ENCODE measurements around the gene AOAH. TPM values are rescaled to one million over a fixed set of nuclear protein-coding genes. Genes with fewer than 3 reads are reported as not detected.

Gene AOAH
- total and polyA plus RNA-seq, 2 donors (not counting 3 experiments of a cell fraction or from before 2014, with no cell fraction given) = not detected

GRCh38 chr7:36659638-36660341 lies 64.5 kb downstream of the AOAH start:
- no peak for FAIRE-seq
- H3K4me2 ChIP-seq (ENCODE audit: insufficient read depth, low read length) = no peak overlapping the region
- no peaks in the 10 kb centered on the region for H3K36me3 ChIP-seq (ENCODE audit: control insufficient read depth in 2 of 2, extremely low read depth in 1 of 2, insufficient read depth in 2 of 2, low read length in 2 of 2)
- no TSS peak for BruUV-seq (replicated peaks)
- H2AFZ ChIP-seq (ENCODE audit: low read depth, low read length) = no peak overlapping the region
- H4K20me1 ChIP-seq (replicated peaks; ENCODE audit: control insufficient read depth, extremely low read depth, insufficient read depth, low read length) = no peaks in the 10 kb centered on the region
- no peaks in the 10 kb centered on the region for H3K4me1 ChIP-seq (ENCODE audit: control insufficient read depth, extremely low read depth, insufficient read depth, low read length)
- TF ChIP-seq, protein P1, sequence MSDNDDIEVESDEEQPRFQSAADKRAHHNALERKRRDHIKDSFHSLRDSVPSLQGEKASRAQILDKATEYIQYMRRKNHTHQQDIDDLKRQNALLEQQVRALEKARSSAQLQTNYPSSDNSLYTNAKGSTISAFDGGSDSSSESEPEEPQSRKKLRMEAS (IDR thresholded peaks at IDR 0.05; ENCODE audit: insufficient read depth, insufficient read length) = no peak
- TF ChIP-seq POLR2A (IDR thresholded peaks at IDR 0.05; ENCODE audit: low read depth, low read length) = no peak
- no peak for TF ChIP-seq GATA2 (IDR thresholded peaks at IDR 0.05; ENCODE audit: insufficient read depth, insufficient read length, low read depth, low read length)
- TF ChIP-seq, protein P2, sequence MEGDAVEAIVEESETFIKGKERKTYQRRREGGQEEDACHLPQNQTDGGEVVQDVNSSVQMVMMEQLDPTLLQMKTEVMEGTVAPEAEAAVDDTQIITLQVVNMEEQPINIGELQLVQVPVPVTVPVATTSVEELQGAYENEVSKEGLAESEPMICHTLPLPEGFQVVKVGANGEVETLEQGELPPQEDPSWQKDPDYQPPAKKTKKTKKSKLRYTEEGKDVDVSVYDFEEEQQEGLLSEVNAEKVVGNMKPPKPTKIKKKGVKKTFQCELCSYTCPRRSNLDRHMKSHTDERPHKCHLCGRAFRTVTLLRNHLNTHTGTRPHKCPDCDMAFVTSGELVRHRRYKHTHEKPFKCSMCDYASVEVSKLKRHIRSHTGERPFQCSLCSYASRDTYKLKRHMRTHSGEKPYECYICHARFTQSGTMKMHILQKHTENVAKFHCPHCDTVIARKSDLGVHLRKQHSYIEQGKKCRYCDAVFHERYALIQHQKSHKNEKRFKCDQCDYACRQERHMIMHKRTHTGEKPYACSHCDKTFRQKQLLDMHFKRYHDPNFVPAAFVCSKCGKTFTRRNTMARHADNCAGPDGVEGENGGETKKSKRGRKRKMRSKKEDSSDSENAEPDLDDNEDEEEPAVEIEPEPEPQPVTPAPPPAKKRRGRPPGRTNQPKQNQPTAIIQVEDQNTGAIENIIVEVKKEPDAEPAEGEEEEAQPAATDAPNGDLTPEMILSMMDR (IDR thresholded peaks at IDR 0.05; ENCODE audit: extremely low read depth in 1 of 2, insufficient read depth in 1 of 2, low read depth in 1 of 2, low read length in 2 of 2) = no peak
- TF ChIP-seq FOS (IDR thresholded peaks at IDR 0.05; ENCODE audit: borderline replicate concordance, insufficient read depth, low read length) = no peak
- no peak for TF ChIP-seq POLR2AphosphoS5 (IDR thresholded peaks at IDR 0.05; ENCODE audit: insufficient read depth, low read depth, low read length)
- TF ChIP-seq JUN (IDR thresholded peaks at IDR 0.05; ENCODE audit: borderline replicate concordance, insufficient read depth, insufficient read length, low read depth) = no peak
- no peak for TF ChIP-seq EZH2 (IDR thresholded peaks at IDR 0.05; ENCODE audit: borderline replicate concordance, low read depth, low read length, severe bottlenecking)
- TF ChIP-seq MYC (IDR thresholded peaks at IDR 0.05; ENCODE audit: low read depth, low read length) = no peak
- H3K27ac ChIP-seq (ENCODE audit: insufficient read depth, low read depth, low read length) = no peak overlapping the region
- peaks cover 0 to 3% of the 10 kb centered on the region in 2 experiments for H3K27me3 ChIP-seq (ENCODE audit: control insufficient read depth in 2 of 2, insufficient read depth in 2 of 2, low read length in 2 of 2)
- no peaks in the 10 kb centered on the region for H3K9me3 ChIP-seq (replicated peaks; ENCODE audit: control insufficient read depth, insufficient read depth, low read length)
- intact Hi-C loops (cut with micrococcal nuclease) = no loop called here
- no peak overlapping the region for H3K4me3 ChIP-seq (replicated peaks in 1 of 3; ENCODE audit: insufficient read depth in 1 of 3, low read depth in 1 of 3, low read length in 3 of 3)
- no peaks in the 10 kb centered on the region for H3K79me2 ChIP-seq (ENCODE audit: control insufficient read depth, insufficient read depth, low read length)
- no peak for DNase-seq (ENCODE audit: low read depth, low spot score)
- dilution Hi-C loops (cut with MboI; ENCODE audit: extremely low pct_ligation_motif_present, low sequenced_read_pairs) = no loop called here
- ChIA-PET CTCF (interaction anchor here (3.4 kb wide), 1 partner anchor 11 kb away, joined by 21 read pairs; no protein-coding TSS in a partner anchor), POLR2A (no interaction called here)
- H3K9ac ChIP-seq (replicated peaks; ENCODE audit: extremely low read depth, insufficient read depth, low read length) = no peak overlapping the region
- no peaks in the 10 kb centered on the region for H3K9me1 ChIP-seq (replicated peaks; ENCODE audit: control insufficient read depth, extremely low read depth, insufficient read depth, low read length)

All from endothelial cell of umbilical vein (primary cell).